Astrocyte (in vitro differentiated cells and primary cell): ENCODE results near the gene SAPCD2.

Source experiments
- EZH2 ChIP-seq: IDR thresholded peaks from 2 replicates; pipeline ENCODE4 v1.6.1; 2012; ENCODE audit warnings: mild to moderate bottlenecking, low read length, inconsistent platforms; ENCODE audit not compliant: insufficient read depth
- TF ChIP-seq, protein P1 (sequence below): IDR thresholded peaks from 2 replicates; pipeline ENCODE4 v1.5.1; 2011; ENCODE audit warnings: low read depth, mild to moderate bottlenecking, inconsistent platforms, low read length, moderate library complexity; ENCODE audit not compliant: insufficient read depth

DNA sequence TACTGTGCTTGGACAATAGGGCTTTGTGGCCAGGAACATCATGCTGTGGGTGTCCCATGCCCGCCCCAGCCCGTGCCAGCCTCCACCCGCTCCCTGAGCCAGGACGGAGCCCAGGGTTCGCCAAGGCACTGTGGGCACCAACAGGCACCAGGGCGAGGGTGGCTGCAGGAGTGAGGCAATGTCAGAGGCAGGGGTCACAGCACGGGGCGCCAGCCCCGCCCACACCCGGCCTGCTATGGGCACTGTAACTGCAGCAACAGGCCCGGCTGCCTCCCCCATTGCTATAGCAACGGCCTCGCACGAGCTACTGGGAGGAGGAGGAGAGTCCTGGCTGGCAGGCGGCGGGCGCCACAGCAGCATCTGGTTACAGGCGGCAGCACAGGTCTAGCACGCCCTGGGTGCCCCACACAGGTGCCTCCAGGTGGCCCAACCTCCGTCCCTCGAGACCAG, 44.8 kb downstream of the SAPCD2 start:
- TF ChIP-seq, protein P1, sequence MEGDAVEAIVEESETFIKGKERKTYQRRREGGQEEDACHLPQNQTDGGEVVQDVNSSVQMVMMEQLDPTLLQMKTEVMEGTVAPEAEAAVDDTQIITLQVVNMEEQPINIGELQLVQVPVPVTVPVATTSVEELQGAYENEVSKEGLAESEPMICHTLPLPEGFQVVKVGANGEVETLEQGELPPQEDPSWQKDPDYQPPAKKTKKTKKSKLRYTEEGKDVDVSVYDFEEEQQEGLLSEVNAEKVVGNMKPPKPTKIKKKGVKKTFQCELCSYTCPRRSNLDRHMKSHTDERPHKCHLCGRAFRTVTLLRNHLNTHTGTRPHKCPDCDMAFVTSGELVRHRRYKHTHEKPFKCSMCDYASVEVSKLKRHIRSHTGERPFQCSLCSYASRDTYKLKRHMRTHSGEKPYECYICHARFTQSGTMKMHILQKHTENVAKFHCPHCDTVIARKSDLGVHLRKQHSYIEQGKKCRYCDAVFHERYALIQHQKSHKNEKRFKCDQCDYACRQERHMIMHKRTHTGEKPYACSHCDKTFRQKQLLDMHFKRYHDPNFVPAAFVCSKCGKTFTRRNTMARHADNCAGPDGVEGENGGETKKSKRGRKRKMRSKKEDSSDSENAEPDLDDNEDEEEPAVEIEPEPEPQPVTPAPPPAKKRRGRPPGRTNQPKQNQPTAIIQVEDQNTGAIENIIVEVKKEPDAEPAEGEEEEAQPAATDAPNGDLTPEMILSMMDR = no peak
- TF ChIP-seq EZH2 = no peak
